Astrocyte (in vitro differentiated cells and primary cell): ENCODE data around the gene EXOSC10.

Experiments used
- CTCF ChIP-seq: IDR thresholded peaks from 2 replicates; pipeline ENCODE4 v1.5.1; 2011; ENCODE audit warnings: low read depth, mild to moderate bottlenecking, inconsistent platforms, low read length, moderate library complexity; ENCODE audit not compliant: insufficient read depth
- EZH2 ChIP-seq: IDR thresholded peaks from 2 replicates; pipeline ENCODE4 v1.6.1; 2012; ENCODE audit warnings: mild to moderate bottlenecking, low read length, inconsistent platforms; ENCODE audit not compliant: insufficient read depth

GRCh38 chr1:11042995-11043874 is 56.4 kb downstream of the EXOSC10 start:
- TF ChIP-seq CTCF (no peak), EZH2 (no peak)
